HG03025 (cell line): ENCODE measurements around the gene CDK16.
A peak's percentile ranks its signal among the peaks of the same experiment; 100 is the strongest.

Source experiments
- ATAC-seq: cut with Tn5 transposase; IDR thresholded peaks from one replicate; pipeline ENCODE4 v1.9.1; 2021; ENCODE audit warnings: mild to moderate bottlenecking, moderate library complexity; ENCODE audit not compliant: unreplicated experiment, low FRiP score

CDK16 gene

GRCh38 chrX:47204970-47205369 lies 13.5 kb upstream of the CDK16 start:
- no peak for ATAC-seq

DNA sequence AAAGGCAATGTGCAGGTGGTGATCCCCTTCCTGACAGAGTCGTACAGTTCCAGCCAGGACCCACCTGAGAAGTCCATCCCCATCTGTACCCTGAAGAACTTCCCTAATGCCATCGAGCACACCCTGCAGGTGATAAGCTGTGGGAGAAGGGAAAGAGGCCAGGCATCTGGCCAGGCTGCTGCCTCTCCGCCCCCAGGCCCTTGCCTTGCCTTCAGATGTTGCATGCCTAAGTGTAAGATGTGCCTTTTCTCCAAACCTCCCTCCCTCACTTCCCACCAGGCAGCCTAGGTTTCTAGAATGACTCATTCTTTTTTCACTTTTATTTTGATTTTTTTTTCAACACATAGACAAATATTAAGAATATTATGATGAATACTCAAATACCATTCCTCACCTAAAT lies 12.2 kb upstream of the CDK16 start:
- ATAC-seq: no peak

GRCh38 chrX:47208108-47208507 lies 10.4 kb upstream of the CDK16 start:
- ATAC-seq: no peak

GRCh38 chrX:47209508-47210238 lies 8.8 kb upstream of the CDK16 start:
- ATAC-seq: no peak

DNA sequence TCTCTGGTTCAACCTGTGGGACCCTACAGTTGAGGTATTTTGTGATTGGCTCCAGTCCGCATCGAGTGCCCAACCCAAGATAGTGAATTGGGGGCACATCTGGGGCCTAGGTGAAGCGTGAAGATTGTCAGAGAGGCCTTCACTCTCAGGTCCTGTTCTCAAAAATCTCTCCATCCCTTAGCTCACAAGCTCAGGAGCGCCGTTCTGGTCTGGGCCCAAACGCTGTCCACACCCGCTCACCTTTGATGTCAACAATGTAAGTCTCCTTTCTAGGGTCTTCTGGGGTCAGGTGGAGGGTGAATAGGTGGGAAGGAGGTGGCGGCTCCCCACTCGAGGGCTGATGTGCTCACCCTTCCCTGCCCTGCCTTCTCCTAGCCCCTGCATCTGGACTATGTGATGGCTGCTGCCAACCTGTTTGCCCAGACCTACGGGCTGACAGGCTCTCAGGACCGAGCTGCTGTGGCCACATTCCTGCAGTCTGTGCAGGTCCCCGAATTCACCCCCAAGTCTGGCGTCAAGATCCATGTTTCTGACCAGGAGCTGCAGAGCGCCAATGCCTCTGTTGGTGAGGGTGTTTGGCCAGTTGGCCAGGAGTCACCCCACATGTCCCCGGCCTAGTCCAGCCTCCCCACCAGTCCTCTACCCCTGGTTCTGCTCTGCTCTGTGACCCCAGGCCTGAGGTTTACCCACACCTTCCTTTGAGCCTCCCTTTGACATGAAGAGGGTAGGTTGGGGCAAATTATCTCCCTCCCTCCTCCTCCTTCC lies 7.6 kb upstream of the CDK16 start:
- ATAC-seq: no peak

GRCh38 chrX:47212381-47213293 lies 5.8 kb upstream of the CDK16 start:
- ATAC-seq: no peak

DNA sequence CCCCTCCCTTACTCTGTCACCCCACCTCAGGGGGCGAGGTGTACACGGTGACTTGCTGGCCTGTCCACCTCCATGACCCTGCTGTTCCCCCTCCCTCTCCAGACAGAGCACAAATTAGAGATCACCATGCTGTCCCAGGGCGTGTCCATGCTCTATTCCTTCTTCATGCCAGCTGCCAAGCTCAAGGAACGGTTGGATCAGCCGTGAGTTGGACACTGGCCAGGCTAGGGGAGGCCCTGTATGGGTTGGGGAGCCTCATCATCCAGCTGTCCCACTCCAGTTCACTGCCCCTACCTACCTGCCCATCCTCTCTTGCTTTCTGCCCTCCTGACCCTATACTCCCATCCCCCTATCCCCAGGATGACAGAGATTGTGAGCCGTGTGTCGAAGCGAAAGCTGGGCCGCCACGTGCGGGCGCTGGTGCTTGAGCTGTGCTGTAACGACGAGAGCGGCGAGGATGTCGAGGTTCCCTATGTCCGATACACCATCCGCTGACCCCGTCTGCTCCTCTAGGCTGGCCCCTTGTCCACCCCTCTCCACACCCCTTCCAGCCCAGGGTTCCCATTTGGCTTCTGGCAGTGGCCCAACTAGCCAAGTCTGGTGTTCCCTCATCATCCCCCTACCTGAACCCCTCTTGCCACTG lies 3.9 kb upstream of the CDK16 start:
- ATAC-seq: no peak

DNA sequence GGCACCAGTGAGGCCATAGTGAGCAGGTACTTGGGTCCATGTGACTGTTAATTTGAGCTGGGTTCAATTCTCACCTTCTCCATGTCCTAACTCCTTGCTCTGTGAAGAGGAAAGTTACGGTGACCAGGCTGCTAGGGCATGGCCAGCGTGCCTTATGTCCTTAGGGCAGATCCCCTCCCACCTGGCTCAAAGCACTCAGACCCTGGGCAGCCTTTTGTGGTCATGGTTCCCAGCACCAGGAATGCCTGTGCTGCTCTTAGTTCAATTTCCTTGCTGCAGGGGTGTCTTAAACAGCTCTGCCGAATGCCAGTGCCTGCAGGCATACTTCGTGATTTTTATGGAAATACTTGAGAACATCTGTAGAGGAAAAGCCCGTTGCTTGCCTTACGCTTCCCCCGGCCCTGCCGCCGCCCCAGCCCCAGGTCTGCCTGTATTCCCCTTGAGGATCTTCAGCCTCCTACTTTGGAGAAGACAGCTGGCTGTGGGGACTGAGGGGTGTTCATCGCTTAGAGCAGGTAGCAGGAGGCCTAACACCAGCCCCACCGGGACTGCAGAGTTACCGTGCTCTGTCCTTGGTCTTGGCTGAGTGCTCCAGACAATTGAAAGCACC lies 3.1 kb upstream of the CDK16 start:
- no peak for ATAC-seq

DNA sequence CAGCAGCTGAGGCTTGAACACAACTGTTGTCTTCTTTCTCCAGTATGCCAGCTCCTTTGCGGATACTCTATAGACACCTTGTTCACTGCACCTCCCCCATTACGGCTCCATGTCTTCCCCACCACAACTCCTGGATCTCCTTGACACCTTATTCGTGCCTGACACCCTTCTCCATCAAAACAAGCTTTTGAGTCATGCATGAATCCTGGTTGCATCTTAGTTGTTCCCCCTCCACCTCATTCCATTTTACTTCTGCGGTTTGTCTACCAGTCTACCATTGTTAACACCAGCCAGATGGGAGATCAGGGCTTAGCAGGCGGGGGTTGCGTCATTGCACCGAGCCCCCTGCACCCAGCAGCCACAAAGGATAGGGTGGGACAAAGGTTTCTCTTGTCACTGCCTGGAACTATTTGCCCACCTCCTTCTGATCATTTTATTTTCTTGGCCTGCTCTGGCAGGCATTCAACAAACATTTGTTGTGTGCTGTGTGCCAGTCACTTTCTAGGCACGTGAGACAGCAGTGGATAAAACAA lies 2.0 kb upstream of the CDK16 start:
- ATAC-seq: no peak

GRCh38 chrX:47217121-47217851 lies 1.2 kb upstream of the CDK16 start:
- no peak for ATAC-seq

GRCh38 chrX:47217852-47218279 lies 615 bp upstream of the CDK16 start:
- peak; percentile 82 for ATAC-seq

GRCh38 chrX:47218920-47219815 lies 687 bp downstream of the CDK16 start:
- ATAC-seq: no peak

DNA sequence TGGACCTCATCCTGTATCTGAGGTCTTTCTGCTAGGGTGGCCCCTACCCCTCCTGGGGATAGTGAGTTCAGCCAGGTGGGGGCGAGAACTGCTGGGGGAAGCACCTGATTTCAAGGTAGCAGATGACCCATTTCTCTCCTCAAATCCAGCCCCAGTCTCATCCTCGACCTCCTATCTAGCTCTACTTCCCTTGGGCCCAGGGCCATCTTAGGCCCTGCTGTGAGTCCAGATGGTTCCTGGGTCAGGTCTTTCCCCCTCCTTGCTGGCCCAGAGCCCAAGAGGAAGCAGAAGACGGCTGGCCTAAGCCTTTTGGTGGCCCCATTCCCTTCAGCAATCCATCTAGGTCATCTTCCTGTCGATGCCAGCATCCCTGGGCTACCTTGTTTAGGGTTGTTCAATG lies 3.3 kb downstream of the CDK16 start:
- ATAC-seq: no peak

- ATAC-seq: no peak
Observed at GRCh38 chrX:47222751-47223350, 4.4 kb downstream of the CDK16 start.

DNA sequence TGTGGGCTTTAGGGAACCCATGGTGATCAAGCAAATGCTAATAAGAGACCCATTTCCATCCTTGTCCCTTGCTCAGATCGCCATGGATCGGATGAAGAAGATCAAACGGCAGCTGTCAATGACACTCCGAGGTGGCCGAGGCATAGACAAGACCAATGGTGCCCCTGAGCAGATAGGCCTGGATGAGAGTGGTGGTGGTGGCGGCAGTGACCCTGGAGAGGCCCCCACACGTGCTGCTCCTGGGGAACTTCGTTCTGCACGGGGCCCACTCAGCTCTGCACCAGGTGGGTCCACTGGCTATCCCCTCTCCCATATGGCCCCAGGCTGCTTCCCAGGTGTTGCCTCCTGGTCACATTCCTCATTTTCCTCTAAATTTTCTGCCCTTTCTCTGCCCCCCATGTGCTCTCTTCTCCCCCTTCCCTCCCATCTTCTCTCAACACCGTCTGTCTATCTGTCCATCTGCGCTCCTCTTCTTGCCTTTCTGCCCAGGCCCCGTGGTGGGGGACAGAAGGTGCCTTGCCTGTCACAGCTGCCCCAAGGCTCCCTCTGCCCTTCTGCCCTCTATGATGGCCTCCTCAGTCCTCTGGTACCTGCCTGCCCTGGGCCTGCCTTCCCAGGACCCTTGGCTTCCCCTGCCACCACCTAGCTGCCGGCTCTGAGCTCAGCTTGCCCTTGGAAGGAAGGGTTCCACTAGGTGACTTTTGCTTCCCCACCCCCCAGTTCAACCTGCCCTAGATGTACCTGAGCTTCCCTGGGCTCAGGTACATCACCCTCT lies 5.2 kb downstream of the CDK16 start:
- ATAC-seq: no peak

DNA sequence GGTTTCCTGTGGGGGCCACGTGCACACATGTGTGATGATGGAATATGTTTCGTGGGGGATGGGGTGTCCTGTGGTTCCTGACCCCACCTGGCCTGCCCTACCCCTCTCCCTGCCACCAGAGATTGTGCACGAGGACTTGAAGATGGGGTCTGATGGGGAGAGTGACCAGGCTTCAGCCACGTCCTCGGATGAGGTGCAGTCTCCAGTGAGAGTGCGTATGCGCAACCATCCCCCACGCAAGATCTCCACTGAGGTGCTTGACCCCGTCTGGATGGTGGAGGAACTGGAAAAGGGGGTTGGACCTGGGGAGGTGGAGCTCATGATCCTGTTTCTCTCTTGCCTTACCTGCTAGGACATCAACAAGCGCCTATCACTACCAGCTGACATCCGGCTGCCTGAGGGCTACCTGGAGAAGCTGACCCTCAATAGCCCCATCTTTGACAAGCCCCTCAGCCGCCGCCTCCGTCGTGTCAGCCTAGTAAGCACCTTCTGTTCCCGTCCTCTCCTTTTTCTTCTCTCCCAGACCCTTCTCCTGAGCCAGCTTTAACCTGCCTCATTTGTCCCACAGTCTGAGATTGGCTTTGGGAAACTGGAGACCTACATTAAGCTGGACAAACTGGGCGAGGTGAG lies 5.9 kb downstream of the CDK16 start:
- no peak for ATAC-seq

- ATAC-seq: no peak
Observed at GRCh38 chrX:47224896-47225290, 6.4 kb downstream of the CDK16 start.
